Muscle layer of colon (tissue), 2 donors: ENCODE results near the gene RPH3AL.

Experiments used
- H3K27ac ChIP-seq: one replicate; pipeline ENCODE4 v1.7.0; 2013; ENCODE audit warnings: low read depth, mild to moderate bottlenecking, low read length, moderate library complexity
- H3K27me3 ChIP-seq, 2 donors: one replicate each; pipeline ENCODE4 v1.7.0; 2013; ENCODE audit warnings: low read length in 2 of 2, mild to moderate bottlenecking in 2 of 2; ENCODE audit not compliant: insufficient read depth in 2 of 2, control insufficient read depth in 1 of 2
- H3K36me3 ChIP-seq: one replicate; pipeline ENCODE4 v1.7.0; 2013; ENCODE audit warnings: mild to moderate bottlenecking, low read length; ENCODE audit not compliant: insufficient read depth
- H3K4me1 ChIP-seq: one replicate; pipeline ENCODE4 v1.7.0; 2013; ENCODE audit warnings: mild to moderate bottlenecking, low read length; ENCODE audit not compliant: insufficient read depth
- H3K4me3 ChIP-seq, 2 donors: one replicate each; pipeline ENCODE4 v1.7.0; 2013; ENCODE audit warnings: low read length in 2 of 2, low read depth in 1 of 2, mild to moderate bottlenecking in 1 of 2, moderate library complexity in 1 of 2
- H3K9ac ChIP-seq: one replicate; pipeline ENCODE4 v1.7.0; 2013; ENCODE audit warnings: low read length
- H3K9me3 ChIP-seq: one replicate; pipeline ENCODE4 v1.7.0; 2013; ENCODE audit warnings: mild to moderate bottlenecking, low read length
- donor health status: abdominal sarcoma.
- donor health status: Adenocarcinoma of cecum.

RPH3AL gene

GRCh38 chr17:165939-166338 is 186.7 kb downstream of the RPH3AL start:
- Histone ChIP-seq H3K27ac (no peak overlapping the region), H3K9me3 (no peaks in the 10 kb centered on the region), H3K9ac (no peak overlapping the region), H3K27me3 (no peaks in the 10 kb centered on the region), H3K4me3 (no peak overlapping the region), H3K36me3 (no peaks in the 10 kb centered on the region), H3K4me1 (no peaks in the 10 kb centered on the region)

- H3K27me3 ChIP-seq = no peaks in the 10 kb centered on the region
- H3K36me3 ChIP-seq = no peaks in the 10 kb centered on the region
- no peak overlapping the region for H3K9ac ChIP-seq
- no peaks in the 10 kb centered on the region for H3K9me3 ChIP-seq
- no peak overlapping the region for H3K4me3 ChIP-seq
- no peaks in the 10 kb centered on the region for H3K4me1 ChIP-seq
- H3K27ac ChIP-seq = no peak overlapping the region
Measured at GRCh38 chr17:164303-165235, 188.0 kb downstream of the RPH3AL start.

GRCh38 chr17:163514-164098 is 189.0 kb downstream of the RPH3AL start:
- Histone ChIP-seq H3K4me3 (no peak overlapping the region), H3K9me3 (no peaks in the 10 kb centered on the region), H3K27me3 (no peaks in the 10 kb centered on the region), H3K27ac (no peak overlapping the region), H3K9ac (no peak overlapping the region), H3K36me3 (no peaks in the 10 kb centered on the region), H3K4me1 (no peaks in the 10 kb centered on the region)

GRCh38 chr17:162689-163088 is 189.9 kb downstream of the RPH3AL start:
- no peaks in the 10 kb centered on the region for H3K4me1 ChIP-seq
- H3K9me3 ChIP-seq = no peaks in the 10 kb centered on the region
- no peaks in the 10 kb centered on the region for H3K36me3 ChIP-seq
- no peak overlapping the region for H3K27ac ChIP-seq
- no peak overlapping the region for H3K4me3 ChIP-seq
- H3K27me3 ChIP-seq = no peaks in the 10 kb centered on the region
- H3K9ac ChIP-seq = no peak overlapping the region
